HG03064 (cell line): ENCODE results near the gene MYH10.

Experiments
- ATAC-seq: cut with Tn5 transposase; IDR thresholded peaks from one replicate; pipeline ENCODE4 v1.9.1; 2021; ENCODE audit warnings: low read depth; ENCODE audit not compliant: unreplicated experiment

Gene MYH10

GRCh38 chr17:8458128-8458527 is 172.4 kb downstream of the MYH10 start:
- no peak for ATAC-seq

DNA sequence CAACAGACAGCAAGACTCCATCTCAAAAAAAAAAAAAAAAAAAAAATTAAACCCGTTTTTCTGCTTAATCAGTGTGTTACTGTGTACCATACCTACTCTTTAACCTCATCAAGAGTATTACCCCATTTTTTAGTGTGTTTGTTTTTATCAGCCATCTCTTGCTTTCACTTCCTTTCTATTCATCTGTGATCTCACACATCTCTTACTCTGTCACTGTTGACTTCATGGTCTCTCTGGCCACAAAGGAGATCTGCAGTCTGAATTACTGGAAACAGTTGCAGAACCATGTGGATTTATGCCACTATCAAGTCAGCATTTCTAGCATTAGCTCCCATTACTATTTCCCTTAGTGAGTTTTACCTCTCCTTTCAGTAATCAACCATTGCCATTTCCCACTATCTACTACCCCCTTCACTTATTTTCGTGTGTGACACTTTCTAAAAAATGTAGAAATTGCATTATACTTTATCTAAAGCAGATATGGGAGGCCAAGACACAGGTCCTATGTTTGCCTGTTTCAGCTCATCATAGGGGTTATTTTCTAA is 174.8 kb downstream of the MYH10 start:
- ATAC-seq = no peak

DNA sequence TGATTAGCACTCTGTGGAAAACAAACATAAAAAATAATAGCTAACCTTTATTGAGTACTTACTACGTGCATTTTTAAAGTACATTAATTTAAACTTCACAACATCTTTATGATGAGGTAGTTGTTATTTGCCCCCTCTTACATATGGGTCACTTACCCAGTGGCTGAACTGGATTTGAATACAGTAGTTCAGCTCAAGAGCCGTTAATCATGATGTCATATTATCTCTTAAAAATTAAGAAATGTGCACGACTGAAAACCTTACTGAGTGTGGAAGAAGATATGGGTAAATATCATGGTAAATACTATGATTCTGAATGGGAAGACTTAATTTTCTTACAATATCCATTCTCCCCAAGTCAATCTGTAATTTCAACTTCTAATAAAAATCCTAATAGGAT is 177.2 kb downstream of the MYH10 start:
- ATAC-seq = no peak

DNA sequence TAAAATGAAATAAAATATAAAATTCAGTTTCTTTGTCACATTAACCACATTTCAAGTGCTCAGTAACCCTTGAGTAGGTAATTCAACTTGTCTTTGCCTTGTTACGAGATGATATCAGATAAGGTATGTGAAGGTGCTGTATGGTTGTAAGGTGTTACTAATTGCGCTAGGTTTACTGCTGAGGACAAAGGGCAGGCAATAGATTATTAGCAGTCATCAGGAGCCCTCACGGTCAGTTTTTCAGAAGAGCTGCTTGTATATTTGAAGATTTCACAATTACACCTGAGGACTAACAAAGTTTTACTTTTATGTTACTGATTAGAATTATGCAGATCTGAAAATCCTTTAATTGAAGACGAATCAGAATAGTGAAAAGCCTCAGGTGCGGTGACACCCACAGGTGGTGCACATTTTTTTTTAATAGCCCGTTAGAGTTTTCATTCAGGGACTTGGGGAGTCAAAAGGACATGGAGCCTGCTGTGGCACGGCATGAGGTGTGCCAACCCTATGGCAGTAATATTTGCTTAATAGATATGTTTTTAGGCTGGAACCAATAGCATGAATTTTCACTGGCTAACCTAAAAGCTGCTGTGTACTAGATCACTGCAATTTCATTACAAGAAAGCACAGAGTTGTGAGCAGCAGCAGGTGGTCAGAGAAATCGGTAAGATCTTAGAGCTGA is 178.5 kb downstream of the MYH10 start:
- ATAC-seq = no peak

GRCh38 chr17:8448310-8448709 is 182.2 kb downstream of the MYH10 start:
- no peak for ATAC-seq

GRCh38 chr17:8447799-8448198 is 182.7 kb downstream of the MYH10 start:
- no peak for ATAC-seq

- no peak for ATAC-seq
Measured at GRCh38 chr17:8445536-8445935, 185.0 kb downstream of the MYH10 start.

GRCh38 chr17:8444494-8444893 is 186.0 kb downstream of the MYH10 start:
- ATAC-seq = no peak

DNA sequence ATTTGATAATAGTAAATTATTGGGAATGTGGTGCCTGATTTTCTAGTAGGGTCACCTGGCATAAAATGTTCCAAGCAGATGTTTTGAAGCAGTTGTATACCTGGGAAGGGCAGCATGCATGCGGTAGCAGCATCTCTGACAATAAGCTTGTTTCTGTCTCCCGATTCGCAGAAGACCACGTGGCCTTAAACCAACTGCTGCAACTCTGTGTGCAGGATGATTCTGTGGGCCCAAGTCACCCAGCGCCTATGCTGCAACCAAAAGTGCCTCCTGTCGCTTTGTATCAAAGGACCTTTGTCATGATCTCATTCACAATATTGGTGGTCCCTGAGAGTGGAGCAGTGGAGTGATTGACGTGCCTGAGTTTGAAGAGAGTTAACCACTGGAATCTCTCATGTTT is 186.8 kb downstream of the MYH10 start:
- no peak for ATAC-seq

GRCh38 chr17:8442310-8442709 is 188.2 kb downstream of the MYH10 start:
- ATAC-seq = no peak

- ATAC-seq = no peak
Measured at GRCh38 chr17:8441690-8442089, 188.8 kb downstream of the MYH10 start.

GRCh38 chr17:8439681-8440080 is 190.8 kb downstream of the MYH10 start:
- ATAC-seq = no peak

DNA sequence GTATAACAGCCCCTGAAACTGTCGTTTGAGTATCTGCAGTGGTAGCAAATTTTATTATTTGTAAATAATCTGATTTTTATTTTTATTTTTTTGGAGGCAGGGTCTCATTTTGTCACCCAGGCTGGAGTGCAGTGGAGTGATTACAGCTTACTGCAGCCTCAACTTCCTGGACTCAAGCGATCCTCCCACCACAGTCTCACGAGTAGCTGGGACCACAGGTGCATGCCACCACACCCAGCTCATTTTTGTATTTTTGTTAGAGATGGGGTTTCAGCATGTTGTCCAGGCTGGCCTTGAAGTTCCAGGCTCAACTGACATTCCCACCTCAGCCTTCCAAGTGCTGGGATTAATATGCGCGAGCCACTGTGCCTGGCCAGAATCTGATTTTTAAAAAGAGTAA is 192.1 kb downstream of the MYH10 start:
- no peak for ATAC-seq

DNA sequence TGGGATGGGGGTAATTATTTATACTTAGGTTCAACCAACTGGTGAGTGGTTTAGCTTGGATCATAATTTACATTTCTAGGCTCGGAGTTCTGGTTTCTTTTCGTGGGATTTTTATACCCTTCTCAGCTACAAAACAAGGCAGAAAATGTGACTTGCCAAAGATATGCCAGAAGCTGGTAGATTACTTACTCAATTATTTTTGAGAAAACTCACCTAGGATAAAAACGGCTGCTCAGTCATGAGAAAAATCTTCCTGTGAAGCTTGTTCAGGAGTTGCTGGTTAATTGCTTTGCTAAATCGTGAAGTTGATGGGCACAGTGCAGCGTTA is 193.7 kb downstream of the MYH10 start:
- no peak for ATAC-seq

GRCh38 chr17:8436169-8436843 is 194.2 kb downstream of the MYH10 start:
- peak; percentile 43 for ATAC-seq

- peak; percentile 95 for ATAC-seq
Measured at GRCh38 chr17:8435245-8436168, 195.0 kb downstream of the MYH10 start, which contains the start of gene NDEL1. TSS of gene NDEL1 (plus strand) at chr17:8435884. CDS start at chr17:8444272, 8,388 bp downstream.

DNA sequence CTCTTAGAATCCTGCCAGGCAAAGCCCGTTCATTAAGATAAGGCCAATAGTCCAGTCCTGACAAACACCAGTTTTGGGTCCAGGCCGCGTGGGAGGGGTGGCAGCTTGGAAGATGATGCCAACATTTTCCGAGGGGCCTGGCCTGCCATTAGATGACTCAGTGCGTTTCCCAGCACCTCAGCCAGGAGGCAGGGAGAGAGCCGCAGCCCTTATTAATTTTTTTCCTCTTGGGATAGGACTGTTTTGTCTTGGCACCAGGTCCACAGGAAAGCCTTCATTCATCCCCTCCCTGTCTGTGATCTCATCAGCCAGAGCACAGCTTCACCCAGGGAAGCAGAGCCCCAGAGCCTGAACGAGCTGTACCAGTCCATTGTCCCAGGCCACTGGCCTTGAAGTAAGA is 199.6 kb downstream of the MYH10 start:
- no peak for ATAC-seq

GRCh38 chr17:8426802-8427201 is 203.7 kb downstream of the MYH10 start:
- ATAC-seq = no peak

DNA sequence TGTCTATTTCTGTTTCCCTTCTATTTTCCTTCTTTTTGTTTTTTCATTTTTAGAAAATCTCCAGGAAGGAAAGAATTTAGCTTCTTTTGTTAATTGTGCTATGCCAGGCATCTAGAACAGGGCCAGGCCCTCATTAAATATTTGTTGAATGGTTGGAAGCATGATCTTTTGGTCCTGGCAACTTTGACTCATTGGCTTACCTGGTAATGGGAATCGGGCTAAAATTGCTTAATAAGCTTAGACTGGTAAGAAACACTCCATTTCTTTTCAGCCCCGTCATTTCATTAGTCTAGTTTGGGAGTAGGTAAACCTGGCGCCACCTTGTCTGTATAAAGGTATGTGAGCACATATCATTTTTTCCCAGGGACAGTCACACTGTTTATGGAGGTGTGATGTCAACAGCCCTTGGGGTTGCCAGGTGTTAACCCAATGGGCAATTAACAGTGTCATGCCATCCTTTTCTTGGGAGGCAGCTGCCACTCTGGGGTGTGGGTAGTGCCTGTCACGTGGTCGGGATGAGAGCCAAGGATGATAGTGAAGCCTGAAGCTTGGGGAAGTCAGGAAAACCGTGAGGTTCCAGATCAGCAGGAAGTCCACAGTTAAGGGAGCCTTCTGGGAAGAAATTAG is 204.3 kb downstream of the MYH10 start:
- no peak for ATAC-seq
